GM21515 (cell line): ENCODE results near the gene FLYWCH2.
"Not testable (repeated sequence)": the region's sequence is repeated elsewhere in the genome, so short reads cannot be mapped to it uniquely, and the experiment has no call there.

Source experiments
- ATAC-seq: cut with Tn5 transposase; IDR thresholded peaks from one replicate; pipeline ENCODE4 v1.9.1; 2021; ENCODE audit not compliant: unreplicated experiment

The FLYWCH2 gene

DNA sequence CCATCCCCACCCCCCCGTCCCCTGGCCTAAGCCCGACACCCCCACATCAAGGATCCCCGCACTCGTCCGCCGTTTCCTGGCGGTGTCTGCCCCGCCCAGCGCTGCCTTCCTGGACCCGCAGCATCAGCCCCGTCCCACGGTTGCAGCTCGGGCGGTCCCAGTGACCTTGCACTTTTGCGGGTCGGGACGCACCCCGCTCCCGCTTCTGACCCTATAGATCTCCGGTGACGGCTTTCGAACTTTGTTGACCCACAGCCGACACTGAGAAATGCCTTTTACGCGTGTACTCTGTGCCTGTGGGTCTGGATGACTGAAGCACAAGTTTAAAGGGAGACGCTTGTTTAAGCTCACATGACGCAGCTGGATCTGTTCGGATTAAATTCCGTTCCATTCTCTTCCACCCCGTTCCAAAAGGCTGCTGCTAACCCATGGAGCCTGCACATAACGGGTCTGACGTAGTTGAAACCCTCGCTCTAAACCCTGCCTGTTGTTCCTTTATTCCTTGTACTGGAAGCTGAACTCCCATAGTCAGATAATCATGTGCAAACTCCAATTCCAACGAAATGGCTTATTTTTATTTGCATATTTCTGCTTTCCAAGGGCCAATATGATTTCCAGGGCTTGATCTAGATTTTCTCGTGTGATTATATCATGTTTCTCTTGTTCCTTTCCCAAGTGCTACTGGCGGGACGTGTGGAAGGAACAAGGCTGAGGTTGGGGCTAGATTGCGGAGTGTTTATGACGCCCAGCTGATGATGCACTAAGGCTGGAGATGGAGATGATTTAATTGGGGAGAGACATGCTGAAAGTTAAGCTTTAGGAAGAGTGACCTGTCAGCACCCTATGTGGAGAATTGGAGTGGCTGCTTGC lies 29.6 kb downstream of the FLYWCH2 start:
- ATAC-seq, result peak; percentile 14

DNA sequence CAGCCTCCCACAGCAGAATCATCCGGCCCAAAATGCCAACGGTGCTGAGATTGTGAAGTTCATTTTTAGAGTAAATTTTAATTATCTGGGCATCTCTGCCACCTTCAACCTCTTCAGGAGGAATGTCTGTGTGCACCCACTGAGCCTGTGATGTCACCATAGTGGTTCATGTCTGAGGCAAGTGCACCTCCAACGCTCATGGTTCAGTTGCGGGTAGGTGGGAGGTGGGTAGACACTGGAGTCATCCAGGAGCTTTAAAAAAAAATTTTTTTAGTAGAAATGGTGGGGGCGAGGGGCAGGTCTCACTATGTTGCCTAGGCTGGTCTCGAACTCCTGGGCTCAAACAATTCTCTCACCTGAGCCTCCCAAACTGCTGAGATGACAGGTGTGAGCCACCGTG lies 30.6 kb downstream of the FLYWCH2 start:
- no peak for ATAC-seq

DNA sequence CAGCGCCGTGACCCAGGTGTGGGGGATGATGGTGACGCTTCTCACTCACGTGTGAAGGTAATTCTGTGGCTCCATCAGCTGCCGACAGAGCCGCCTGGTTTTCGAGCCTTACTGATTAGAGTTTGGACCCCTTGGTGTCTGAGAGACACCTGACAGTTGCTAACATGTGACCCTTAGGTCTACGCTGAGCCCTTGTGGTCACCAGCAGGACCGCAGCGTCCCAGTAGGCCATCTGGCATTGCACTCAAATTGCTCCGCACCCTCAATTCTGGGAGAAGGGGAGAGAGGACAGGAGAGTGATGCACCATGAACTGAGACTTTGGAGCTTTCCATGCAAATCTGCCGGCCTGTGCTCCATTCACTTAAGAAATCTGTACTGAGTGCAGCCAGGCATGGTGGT lies 31.2 kb downstream of the FLYWCH2 start:
- no peak for ATAC-seq

DNA sequence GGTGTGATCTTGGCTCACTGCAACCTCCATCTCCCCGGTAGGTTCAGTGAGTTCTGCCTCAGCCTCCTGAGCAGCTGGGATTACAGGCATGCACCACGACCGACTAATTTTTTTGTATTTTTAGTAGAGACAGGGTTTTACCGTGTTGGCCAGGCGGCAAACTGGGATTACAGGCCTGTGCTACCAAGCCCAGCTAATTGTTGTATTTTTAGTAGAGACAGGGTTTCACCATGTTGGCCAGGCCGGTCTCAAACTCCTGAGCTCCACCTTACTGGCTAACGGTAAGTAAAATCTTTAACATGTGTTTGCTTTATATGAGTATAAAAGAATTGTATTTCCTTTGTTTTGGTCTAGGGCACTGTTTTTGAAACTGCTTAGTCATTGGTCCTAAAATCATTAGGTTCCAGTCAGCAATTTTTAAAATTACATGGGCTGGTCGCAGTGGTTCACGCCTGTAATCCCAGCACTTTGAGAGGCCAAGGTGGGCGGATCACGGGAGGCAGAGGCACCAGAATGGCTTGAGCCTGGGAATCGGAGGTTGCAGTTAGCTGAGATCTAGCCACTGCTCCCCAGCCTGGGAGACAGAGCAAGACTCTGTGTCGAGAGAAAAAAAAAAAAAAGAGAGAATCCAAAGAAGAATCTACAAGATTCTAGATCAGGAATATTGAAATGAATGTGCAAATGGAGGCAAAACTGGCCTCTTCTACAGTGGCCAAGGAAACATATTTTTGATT lies 32.3 kb downstream of the FLYWCH2 start:
- ATAC-seq, result no peak

DNA sequence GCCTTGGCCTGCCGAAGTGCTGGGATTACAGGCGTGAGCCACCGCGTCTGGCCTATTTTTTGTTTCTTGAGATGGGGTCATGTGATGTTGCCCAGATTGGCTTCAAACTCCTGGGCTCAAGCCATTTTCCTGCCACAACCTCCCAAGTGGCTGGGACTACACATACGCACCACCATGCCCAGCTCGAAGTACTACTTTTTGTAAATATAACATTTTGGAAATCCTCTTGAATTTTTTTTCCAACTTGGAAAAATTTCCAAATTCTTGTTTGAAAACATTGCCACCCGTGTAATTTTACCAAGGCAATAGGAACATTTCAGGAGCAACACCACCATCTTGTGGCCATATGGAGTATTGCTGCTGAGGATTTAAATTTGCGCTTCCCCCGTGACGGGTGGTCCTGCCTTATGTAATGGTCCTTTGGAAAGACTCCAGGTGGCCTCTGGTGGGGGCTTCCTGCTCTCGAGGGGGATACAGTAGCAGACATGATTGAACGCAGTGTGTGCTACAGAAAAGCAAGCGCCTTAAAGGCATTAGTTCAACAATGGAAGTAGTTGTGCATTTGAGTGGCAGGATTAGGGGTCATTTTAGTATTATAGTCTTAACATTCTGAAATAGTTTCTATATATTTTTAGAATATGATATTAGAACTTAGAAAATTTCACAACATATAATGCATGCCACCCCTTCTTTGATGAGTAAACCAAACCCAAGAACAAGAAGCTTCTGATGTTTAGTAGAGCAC lies 36.7 kb downstream of the FLYWCH2 start:
- ATAC-seq, result no peak

DNA sequence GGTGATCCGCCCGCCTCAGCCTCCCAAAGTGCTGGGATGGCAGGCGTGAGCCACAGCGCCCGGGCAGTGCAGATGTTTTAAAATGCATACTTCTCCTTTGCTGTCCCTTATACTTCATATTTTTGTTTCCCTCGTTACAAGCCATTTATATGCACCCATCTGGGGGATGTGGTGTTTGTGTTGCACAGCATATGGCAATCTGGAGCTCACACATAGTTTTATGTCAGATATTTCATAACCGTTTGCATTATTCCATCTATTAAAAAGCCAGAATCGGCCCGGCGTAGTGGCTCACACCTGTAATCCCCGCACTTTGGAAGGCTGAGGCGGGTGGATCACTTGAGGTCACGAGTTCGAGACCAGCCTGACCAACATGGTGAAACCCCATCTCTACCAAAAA lies 40.5 kb downstream of the FLYWCH2 start:
- ATAC-seq, result no peak

DNA sequence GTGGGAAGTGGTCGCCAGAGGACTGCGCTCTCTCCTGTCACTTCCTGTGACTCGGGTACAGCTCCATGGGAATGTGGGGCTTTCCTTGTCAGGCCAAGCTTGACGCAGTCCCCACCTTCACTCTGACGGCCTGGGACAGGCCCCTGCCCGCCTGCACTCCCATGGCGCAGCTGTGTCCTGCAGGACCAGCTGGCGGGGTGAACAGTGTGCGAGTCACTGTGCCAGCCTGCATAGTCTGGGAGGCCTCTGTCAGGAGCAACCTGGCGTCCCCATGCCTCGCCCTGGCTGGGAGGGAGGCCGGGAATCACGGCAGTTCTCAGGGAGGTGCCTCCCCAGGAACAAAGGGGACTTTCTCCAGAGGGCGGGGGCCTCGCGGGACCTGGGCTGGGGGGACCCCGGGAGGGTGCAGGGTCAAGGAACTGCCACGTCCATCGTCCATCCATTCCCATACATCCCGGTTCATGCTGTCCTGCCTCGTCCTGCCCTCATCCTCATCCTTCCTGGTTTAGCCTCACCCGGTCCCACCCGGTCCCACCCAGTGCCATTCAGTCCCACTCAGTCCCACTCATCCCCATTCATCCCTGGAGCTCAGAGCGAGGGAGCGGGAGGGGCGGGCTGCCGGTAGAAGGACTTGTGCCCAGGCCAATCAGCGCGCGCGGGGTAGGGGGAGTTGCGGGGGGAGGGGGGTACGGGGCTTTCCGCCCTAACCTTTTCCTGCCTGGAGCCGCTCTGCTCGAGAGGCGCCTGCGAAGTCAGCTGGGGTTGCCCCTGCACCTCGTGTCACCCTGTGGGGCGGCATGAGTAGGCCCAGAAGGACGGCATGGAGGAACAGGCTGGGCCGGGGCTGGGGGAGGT lies 42.1 kb downstream of the FLYWCH2 start:
- no peak for ATAC-seq

DNA sequence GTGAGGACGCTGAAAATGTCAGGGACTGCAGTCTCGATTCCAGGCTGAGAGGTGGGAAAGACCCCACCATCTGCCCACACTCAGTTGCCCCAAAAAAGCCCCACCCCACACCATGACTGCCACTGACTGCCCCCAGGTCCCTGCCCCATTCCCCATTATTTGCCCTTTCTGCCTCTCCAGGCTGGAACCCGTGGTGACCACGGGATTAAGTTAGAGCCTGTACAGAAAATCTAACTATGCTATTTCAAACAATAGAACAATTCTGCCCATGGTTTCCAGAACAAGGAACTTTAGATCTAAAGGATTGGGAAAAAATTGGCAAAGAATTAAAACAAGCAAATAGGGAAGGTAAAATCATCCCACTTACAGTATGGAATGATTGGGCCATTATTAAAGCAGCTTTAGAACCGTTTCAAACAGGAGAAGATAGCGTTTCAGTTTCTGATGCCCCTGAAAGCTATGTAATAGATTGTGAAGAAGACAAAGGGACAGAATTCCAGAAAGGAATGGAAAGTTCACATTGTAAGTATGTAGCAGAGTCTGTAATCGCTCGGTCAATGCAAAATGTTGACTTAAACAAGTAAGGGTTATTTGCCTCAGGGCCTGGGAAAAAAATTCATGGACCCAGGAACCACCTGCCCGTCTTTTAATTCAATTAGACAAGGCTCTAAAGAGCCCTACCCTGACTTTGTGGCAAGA lies 43.1 kb downstream of the FLYWCH2 start:
- ATAC-seq, result no peak

DNA sequence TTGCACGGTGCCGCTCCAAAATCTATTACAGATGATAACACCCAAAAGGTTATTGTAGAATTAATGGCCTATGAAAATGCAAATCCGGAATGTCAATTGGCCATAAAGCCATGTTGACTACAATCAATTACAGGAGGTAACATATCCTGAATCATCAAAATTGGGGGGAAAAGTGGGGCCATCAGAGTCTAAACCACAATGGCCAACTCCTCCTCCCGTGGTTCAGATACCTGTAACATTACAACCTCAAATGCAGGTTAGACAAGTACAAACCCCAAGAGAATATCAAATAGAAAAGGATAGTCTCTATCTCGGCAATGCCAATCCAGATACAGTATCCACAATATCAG lies 43.6 kb downstream of the FLYWCH2 start:
- no peak for ATAC-seq

DNA sequence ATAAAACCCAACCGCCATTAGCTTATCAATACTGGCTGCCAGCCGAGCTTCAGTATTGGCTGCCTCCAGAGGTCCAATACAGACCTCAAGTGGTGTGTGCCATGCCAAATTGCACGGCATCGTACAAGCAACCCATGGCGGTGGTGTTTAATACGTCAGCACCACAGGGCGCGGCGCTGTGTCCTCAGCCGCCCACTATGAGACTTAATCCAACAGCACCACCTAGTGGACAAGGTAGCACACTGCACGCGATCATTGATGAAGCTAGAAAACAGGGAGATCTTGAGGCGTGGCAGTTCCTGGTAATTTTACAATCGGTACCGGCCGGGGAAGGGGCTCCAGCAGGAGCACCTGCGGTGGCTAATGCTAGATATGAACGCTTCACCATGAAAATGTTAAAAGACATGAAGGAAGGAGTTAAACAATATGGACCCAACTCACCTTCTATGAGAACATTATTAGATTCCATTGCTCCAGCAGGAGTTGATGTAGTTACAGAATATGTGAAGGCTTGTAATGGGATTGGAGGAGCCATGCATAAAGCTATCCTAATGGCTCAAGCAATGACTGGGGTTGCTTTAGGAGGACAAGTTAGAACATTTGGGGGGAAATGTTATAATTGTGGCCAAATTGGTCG lies 44.1 kb downstream of the FLYWCH2 start:
- no peak for ATAC-seq

DNA sequence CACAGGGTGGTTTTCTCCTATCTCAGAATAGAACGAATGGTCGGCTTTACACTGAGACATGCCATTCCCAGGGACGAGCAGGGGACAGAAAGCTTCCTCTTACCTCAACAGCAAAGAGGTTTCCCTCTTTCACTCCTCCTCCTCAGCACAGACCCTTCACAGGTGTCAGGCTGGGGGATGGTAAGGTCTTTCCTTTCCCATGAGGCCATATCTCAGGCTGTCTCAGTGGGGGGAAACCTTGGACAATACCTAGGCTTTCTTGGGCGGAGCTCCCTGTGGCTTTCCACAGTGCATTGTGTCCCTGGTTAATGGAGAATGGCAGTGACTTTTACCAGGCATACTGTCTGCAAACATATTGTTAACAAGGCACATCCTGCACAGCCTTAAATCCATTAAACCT lies 45.1 kb downstream of the FLYWCH2 start:
- not testable (repeated sequence) for ATAC-seq

DNA sequence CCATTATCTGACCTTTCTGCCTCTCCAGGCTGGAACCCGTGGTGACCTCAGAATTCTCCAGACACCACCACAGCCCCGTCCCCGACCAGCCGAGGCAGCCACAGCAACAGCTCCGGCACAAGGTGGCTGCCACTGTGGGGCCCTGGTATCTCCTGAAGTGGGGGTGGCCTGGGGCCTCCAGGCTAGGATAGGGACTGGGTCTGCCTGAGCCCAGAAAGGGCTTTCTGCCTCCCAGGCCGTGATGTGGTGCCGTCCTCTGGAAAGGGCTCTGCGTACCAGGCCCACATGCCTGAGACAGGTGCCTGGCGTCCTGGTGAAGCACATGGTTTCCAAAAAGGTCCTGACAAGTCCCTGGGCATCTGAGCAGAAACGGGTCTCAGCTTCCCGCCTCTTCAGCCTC lies 45.8 kb downstream of the FLYWCH2 start:
- no peak for ATAC-seq

DNA sequence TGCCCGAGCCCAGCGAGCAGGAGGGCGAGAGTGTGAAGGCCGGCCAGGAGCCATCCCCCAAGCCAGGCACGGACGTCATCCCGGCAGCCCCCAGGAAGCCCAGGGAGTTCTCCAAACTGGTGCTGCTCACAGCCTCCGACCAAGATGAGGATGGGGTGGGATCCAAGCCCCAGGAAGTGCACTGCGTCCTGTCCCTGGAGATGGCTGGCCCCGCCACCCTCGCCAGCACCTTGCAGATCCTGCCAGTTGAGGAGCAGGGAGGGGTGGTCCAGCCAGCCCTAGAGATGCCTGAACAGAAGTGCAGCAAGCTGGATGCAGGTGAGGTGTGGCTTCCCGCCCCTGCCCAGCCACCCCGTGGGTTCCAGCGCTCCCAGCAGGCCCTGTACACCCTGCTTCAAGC lies 46.7 kb downstream of the FLYWCH2 start:
- ATAC-seq, result no peak

DNA sequence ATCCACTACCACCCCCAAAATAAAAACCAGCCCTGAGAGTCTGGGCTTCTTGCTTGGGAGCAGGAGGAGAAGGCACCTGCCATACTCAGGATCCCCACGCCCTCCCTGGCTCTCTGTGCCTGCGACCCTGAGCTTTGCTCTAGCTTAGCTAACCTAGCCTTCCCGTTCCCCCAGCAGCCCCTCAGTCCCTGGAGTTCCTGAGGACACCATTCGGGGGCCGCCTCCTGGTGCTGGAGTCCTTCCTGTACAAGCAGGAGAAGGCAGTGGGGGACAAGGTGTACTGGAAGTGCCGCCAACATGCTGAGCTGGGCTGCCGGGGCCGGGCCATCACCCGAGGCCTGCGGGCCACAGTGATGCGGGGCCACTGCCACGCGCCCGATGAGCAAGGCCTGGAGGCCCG lies 47.2 kb downstream of the FLYWCH2 start:
- ATAC-seq, result no peak

DNA sequence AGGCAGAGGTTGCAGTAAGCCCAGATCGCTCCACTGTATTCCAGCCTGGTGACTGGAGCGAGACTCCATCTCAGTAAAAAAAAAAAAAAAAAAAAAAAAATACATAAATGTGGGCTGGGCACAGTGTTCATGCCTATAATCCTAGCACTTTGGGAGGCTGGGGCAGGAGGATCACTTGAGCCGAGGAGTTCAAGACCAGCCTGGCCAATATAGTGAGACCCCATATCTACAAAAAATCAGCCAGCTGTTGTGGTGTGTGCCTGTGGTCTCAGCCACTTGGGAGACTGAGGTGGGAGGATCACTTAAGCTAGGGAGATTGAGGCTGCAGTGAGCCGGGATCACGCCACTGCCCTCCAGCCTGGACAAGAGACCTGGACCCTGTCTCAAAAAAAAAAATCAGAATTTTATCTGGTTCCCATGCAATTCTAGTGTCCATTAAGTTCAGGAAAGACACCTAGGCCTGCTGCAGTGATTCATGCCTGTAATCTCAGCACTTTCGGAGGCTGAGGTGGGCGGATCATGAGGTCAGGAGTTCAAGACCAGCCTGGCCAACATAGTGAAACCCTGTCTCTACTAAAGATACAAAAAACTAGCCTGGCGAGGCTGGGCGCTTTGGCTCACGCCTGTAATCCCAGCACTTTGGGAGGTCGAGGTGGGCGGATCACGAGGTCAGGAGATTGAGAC lies 48.4 kb downstream of the FLYWCH2 start:
- not testable (repeated sequence) for ATAC-seq

DNA sequence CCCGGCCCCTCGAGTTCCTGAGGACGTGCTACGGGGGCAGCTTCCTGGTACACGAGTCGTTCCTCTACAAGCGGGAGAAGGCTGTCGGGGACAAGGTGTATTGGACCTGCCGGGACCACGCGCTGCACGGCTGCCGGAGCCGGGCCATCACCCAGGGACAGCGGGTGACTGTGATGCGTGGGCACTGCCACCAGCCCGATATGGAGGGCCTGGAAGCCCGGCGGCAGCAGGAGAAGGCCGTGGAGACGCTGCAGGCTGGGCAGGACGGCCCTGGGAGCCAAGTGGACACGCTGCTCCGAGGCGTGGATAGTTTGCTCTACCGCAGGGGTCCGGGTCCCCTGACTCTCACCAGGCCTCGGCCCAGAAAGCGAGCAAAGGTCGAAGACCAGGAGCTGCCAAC lies 50.1 kb downstream of the FLYWCH2 start:
- no peak for ATAC-seq

DNA sequence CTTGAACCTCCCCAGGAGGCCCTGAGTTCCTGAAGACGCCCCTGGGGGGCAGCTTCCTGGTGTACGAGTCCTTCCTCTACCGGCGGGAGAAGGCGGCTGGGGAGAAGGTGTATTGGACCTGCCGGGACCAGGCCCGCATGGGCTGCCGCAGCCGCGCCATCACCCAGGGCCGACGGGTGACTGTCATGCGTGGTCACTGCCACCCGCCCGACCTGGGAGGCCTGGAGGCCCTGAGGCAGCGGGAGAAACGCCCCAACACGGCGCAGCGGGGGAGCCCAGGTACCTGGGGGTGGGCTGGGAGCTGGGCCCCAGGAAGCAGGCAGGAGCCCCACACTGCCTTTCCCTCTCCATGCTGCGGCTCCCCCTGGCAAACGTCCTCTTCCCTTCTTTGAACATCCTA lies 50.7 kb downstream of the FLYWCH2 start:
- no peak for ATAC-seq

DNA sequence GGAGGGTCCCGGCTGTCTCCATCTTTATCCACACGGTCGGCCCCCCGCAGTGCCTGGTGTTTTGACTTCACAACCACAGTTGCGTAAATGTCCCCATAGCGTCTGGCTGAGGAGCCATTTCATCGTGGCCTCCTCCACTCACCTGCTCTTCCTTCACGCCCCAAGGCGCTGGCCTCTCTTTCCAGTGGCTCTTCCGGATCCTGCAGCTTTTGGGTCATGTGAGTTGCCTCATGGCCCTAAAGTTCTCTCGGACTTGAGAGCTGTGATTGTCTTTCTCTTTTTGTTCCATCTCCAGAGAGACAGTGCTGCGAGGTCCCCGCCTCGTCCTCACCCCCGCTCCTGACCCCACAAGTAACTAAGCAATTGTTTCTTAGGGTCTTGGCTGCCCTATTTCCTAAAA lies 51.4 kb downstream of the FLYWCH2 start:
- no peak for ATAC-seq

DNA sequence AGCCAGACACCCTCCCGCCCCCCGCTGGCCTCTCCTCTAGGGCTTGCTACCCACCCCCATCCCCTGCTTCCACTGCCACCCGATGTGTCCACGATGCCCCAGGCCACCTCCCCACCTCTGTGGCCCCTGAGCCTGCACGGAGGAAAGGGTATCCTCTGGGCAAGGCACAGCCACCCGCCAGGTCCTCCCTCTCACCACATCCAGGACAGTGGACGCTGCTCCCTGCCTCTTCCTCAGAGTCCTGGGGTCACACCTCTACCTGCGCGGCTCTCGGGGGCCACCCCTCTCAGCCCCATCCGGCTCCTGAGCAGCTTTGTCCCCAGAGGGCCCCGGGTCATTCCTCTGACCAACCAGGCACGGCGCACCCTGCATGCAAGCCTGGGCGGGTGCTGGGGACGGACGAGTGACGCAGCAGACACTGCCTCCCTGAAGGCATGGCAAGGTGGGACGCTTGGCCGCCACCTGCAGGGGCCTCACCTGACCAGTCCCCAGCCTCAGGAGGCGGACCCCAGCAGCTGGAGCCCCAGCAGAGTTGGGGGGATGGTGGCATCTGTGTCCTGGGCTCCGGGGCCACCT lies 53.5 kb downstream of the FLYWCH2 start:
- no peak for ATAC-seq
